Stomach (tissue), 4 donors: ENCODE data around the gene CDKN1C.

Experiments
- POLR2AphosphoS5 ChIP-seq, 3 donors: sonication (generic); formaldehyde crosslinking; IDR thresholded peaks; one replicate each; pipeline ENCODE4 v1.6.1; 2016; ENCODE audit warnings: antibody characterized with exemption in 3 of 3
- TF ChIP-seq, protein P1 (sequence below), 7 experiments: fragments of 450-650 bp in 4 of 7; fragments of 200-600 bp in 3 of 7; sonication (generic) in 3 of 7; IDR thresholded peaks; one replicate each; pipeline ENCODE4 v1.5.1; 2016 to 2019; ENCODE audit warnings: antibody characterized with exemption in 7 of 7, control low read depth in 2 of 7, mild to moderate bottlenecking in 1 of 7

DNA sequence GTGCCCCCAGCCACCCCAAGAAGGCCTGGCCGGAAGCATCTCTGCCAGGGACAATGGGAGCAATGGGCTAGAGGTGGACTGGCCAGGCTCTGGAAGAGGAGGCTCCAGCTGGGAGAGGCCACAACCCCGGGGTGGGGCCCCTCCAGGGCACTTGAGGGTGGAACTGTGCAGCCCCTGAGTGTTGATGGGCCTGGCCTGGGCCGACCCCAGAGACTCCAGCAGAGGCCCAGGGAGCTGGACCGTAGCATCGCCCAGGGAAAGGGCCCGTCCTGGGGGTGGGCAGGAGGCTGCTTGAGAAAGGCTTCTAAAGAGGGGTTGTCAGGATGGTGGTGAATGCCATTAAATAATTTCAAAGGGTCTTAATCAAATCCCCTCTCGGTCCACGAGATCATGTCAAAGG lies 30.4 kb downstream of the CDKN1C start:
- TF ChIP-seq, protein P1, sequence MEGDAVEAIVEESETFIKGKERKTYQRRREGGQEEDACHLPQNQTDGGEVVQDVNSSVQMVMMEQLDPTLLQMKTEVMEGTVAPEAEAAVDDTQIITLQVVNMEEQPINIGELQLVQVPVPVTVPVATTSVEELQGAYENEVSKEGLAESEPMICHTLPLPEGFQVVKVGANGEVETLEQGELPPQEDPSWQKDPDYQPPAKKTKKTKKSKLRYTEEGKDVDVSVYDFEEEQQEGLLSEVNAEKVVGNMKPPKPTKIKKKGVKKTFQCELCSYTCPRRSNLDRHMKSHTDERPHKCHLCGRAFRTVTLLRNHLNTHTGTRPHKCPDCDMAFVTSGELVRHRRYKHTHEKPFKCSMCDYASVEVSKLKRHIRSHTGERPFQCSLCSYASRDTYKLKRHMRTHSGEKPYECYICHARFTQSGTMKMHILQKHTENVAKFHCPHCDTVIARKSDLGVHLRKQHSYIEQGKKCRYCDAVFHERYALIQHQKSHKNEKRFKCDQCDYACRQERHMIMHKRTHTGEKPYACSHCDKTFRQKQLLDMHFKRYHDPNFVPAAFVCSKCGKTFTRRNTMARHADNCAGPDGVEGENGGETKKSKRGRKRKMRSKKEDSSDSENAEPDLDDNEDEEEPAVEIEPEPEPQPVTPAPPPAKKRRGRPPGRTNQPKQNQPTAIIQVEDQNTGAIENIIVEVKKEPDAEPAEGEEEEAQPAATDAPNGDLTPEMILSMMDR (IDR thresholded peaks at IDR 0.05) = no peak
- TF ChIP-seq POLR2AphosphoS5 (IDR thresholded peaks at IDR 0.05) = no peak
